ENCODE results near the gene EIF4E.
"Not testable (repeated sequence)": the region's sequence is repeated elsewhere in the genome, so short reads cannot be mapped to it uniquely, and the experiment has no call there.

Gene EIF4E

GRCh38 chr4:98934851-98935250 lies 5.9 kb upstream of the EIF4E start:
- not testable (repeated sequence) for H3K27ac ChIP-seq (ENCODE audit: low read depth in 2 of 2, low read length in 2 of 2)

DNA sequence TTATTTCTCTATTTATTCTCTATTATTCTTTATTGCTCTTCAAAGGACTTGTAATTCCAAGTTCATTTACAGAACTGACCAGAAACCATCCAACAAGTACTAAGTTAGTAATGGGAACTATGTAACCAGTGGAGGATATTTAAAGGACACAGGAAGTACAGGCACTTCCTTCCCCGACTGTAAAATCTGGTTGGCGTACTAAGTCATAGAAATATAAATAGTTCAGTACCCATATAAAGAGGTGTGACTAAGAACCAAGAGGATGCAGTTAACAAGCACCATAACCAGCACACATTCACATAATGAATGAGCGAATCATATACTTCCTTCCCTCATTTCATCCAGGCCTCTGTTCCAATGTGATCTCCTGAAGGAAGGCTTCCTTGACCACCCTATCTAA lies 3.6 kb upstream of the EIF4E start:
- no peak overlapping the region for H3K9ac ChIP-seq (ENCODE audit: low read depth in 1 of 2, low read length in 2 of 2)
- H3K9me3 ChIP-seq (ENCODE audit: control insufficient read depth in 2 of 2, low read length in 2 of 2), result no peaks in the 10 kb centered on the region
- H3K4me1 ChIP-seq (ENCODE audit: control insufficient read depth in 2 of 2, insufficient read depth in 2 of 2, low read length in 2 of 2), result peaks cover 11 to 25% of the 10 kb centered on the region in 2 donors
- H3K27ac ChIP-seq (ENCODE audit: low read depth in 2 of 2, low read length in 2 of 2), result peak overlapping the region; percentile 54 to 73
- no peak overlapping the region for H3K4me3 ChIP-seq (ENCODE audit: low read length in 2 of 2)
- no peaks in the 10 kb centered on the region for H3K27me3 ChIP-seq (ENCODE audit: control insufficient read depth in 2 of 2, insufficient read depth in 2 of 2, low read length in 2 of 2)
- H3K36me3 ChIP-seq (ENCODE audit: control insufficient read depth in 2 of 2, insufficient read depth in 2 of 2, low read length in 2 of 2), result no peaks in the 10 kb centered on the region

More at GRCh38 chr4:98934851-98935250, 5.9 kb upstream of the EIF4E start:
- not testable (repeated sequence) for H3K4me3 ChIP-seq (ENCODE audit: low read length in 2 of 2); H3K27me3 ChIP-seq (ENCODE audit: control insufficient read depth in 2 of 2, insufficient read depth in 2 of 2, low read length in 2 of 2); H3K9me3 ChIP-seq (ENCODE audit: control insufficient read depth in 2 of 2, low read length in 2 of 2); H3K9ac ChIP-seq (ENCODE audit: low read depth in 1 of 2, low read length in 2 of 2); H3K36me3 ChIP-seq (ENCODE audit: control insufficient read depth in 2 of 2, insufficient read depth in 2 of 2, low read length in 2 of 2)
- peaks cover 11 to 18% of the 10 kb centered on the region in 2 donors for H3K4me1 ChIP-seq (ENCODE audit: control insufficient read depth in 2 of 2, insufficient read depth in 2 of 2, low read length in 2 of 2)

DNA sequence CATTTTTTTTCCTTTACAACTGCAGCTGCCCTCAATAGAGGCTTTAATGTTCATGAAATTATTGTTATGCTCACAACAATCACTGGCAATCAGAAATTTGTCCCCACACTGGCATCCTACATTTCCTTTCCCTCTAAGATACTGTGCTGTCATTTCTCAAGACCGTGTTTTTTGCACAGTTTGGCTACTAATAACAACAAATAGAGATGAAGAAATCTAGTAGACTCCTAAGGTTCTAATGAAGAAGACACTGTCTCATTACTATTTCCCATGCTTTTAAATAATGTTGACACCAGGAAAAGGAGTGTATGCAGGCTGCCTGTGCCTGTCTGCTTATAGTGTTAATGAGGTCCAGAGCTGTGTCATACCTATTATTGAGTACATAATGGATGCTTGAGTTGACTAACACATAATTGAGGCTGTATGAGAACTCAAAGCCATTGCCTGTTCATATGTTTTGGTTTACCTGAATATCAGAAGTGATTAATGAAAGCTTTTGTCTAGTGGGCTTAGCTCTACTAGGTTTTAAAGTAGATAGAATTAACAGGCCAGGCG lies 1.5 kb upstream of the EIF4E start:
- Histone ChIP-seq H3K4me3 (ENCODE audit: low read length in 2 of 2) (peak overlapping the region in 1 of 2 donors; percentile 95), H3K36me3 (ENCODE audit: control insufficient read depth in 2 of 2, insufficient read depth in 2 of 2, low read length in 2 of 2) (no peaks in the 10 kb centered on the region), H3K27ac (ENCODE audit: low read depth in 2 of 2, low read length in 2 of 2) (peak overlapping the region; percentile 95 to 98), H3K9ac (ENCODE audit: low read depth in 1 of 2, low read length in 2 of 2) (peak overlapping the region; percentile 38 to 94), H3K27me3 (ENCODE audit: control insufficient read depth in 2 of 2, insufficient read depth in 2 of 2, low read length in 2 of 2) (no peaks in the 10 kb centered on the region), H3K4me1 (ENCODE audit: control insufficient read depth in 2 of 2, insufficient read depth in 2 of 2, low read length in 2 of 2) (peaks cover 8 to 24% of the 10 kb centered on the region in 2 donors), H3K9me3 (ENCODE audit: control insufficient read depth in 2 of 2, low read length in 2 of 2) (no peaks in the 10 kb centered on the region)

DNA sequence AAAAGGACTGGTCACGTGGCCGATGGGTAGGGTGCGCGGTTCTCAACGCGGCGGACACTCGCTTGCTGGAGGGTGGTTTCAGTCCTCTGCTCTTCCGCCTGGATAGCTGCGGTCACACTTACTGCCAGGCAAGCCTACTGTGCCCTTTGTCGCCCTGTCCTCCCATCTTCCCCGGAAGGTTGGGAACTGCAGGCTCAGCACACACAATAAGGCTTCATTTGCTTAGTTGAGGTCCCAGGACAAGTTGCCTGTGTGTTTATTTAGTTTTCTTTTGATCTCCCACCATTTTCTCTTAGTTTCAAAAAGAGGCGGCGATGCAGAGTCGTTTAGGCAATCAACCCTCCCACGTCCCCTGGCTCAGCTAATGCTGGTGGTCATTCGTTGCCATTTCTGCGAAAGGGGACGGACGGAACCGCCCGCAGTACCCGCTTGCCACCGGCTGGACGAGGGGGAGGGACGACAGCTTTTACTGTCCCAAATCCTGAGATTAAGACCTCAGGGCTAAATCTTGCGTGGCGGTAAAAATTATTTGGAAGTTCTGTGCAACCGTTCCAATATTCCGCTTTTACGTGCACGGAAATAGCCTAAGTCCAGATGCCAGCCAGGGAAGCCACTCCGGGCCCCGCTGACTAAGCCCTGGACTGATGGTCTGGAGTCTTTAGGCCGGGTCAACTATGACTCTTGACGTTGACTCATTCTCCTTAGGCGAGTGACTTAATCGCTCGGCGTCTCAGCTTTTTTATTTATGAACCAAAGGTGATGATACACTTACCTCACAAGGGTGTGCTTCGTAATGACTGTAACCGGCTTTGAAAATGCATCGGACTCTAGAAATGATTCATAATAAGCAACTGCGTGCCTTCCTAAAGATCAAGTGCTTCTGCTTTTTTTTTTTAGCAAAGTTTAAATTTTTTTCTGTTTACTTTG lies 671 bp upstream of the EIF4E start:
- H3K36me3 ChIP-seq (ENCODE audit: control insufficient read depth in 2 of 2, insufficient read depth in 2 of 2, low read length in 2 of 2), result no peaks in the 10 kb centered on the region
- H3K9ac ChIP-seq (ENCODE audit: low read depth in 1 of 2, low read length in 2 of 2), result peak overlapping the region; percentile 94 to 98
- peaks cover 8 to 24% of the 10 kb centered on the region in 2 donors for H3K4me1 ChIP-seq (ENCODE audit: control insufficient read depth in 2 of 2, insufficient read depth in 2 of 2, low read length in 2 of 2)
- H3K27me3 ChIP-seq (ENCODE audit: control insufficient read depth in 2 of 2, insufficient read depth in 2 of 2, low read length in 2 of 2), result no peaks in the 10 kb centered on the region
- peak overlapping the region; percentile 95 to 98 for H3K27ac ChIP-seq (ENCODE audit: low read depth in 2 of 2, low read length in 2 of 2)
- H3K4me3 ChIP-seq (ENCODE audit: low read length in 2 of 2), result peak overlapping the region; percentile 95 to 96
- no peaks in the 10 kb centered on the region for H3K9me3 ChIP-seq (ENCODE audit: control insufficient read depth in 2 of 2, low read length in 2 of 2)

GRCh38 chr4:98928131-98928504 lies 815 bp downstream of the EIF4E start:
- Histone ChIP-seq H3K27me3 (ENCODE audit: control insufficient read depth in 2 of 2, insufficient read depth in 2 of 2, low read length in 2 of 2) (no peaks in the 10 kb centered on the region), H3K9me3 (ENCODE audit: control insufficient read depth in 2 of 2, low read length in 2 of 2) (no peaks in the 10 kb centered on the region), H3K36me3 (ENCODE audit: control insufficient read depth in 2 of 2, insufficient read depth in 2 of 2, low read length in 2 of 2) (no peaks in the 10 kb centered on the region), H3K27ac (ENCODE audit: low read depth in 2 of 2, low read length in 2 of 2) (peak overlapping the region; percentile 86 to 96), H3K4me1 (ENCODE audit: control insufficient read depth in 2 of 2, insufficient read depth in 2 of 2, low read length in 2 of 2) (peaks cover 7 to 19% of the 10 kb centered on the region in 2 donors), H3K9ac (ENCODE audit: low read depth in 1 of 2, low read length in 2 of 2) (peak overlapping the region; percentile 76 to 85), H3K4me3 (ENCODE audit: low read length in 2 of 2) (peak overlapping the region; percentile 84 to 95)

GRCh38 chr4:98926257-98926656 lies 2.7 kb downstream of the EIF4E start:
- H3K36me3 ChIP-seq (ENCODE audit: control insufficient read depth in 2 of 2, insufficient read depth in 2 of 2, low read length in 2 of 2); H3K9ac ChIP-seq (ENCODE audit: low read depth in 1 of 2, low read length in 2 of 2); H3K27ac ChIP-seq (ENCODE audit: low read depth in 2 of 2, low read length in 2 of 2); H3K4me3 ChIP-seq (ENCODE audit: low read length in 2 of 2); H3K9me3 ChIP-seq (ENCODE audit: control insufficient read depth in 2 of 2, low read length in 2 of 2); H3K27me3 ChIP-seq (ENCODE audit: control insufficient read depth in 2 of 2, insufficient read depth in 2 of 2, low read length in 2 of 2): not testable (repeated sequence)
- H3K4me1 ChIP-seq (ENCODE audit: control insufficient read depth in 2 of 2, insufficient read depth in 2 of 2, low read length in 2 of 2), result peaks cover 5 to 15% of the 10 kb centered on the region in 2 donors

DNA sequence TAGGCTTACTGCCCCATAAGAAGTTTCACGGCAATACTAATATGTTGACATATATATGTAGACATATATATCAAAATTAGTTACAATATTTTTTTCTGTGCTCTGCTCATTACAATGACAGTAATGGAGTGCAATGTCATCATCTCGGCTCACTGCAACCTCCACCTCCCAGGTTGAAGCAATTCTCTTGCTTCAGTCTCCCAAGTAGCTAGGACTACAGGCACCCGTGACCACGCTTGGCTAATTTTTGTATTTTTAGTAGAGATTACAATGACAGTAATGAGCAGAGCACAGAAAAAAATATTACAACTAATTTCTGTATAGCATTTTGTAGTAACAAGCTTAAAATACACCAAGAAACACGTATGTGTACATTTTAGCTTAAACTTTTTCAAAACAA lies 7.6 kb downstream of the EIF4E start:
- Histone ChIP-seq H3K27me3 (ENCODE audit: control insufficient read depth in 2 of 2, insufficient read depth in 2 of 2, low read length in 2 of 2) (no peaks in the 10 kb centered on the region), H3K36me3 (ENCODE audit: control insufficient read depth in 2 of 2, insufficient read depth in 2 of 2, low read length in 2 of 2) (peaks cover 0 to 2% of the 10 kb centered on the region in 2 donors), H3K9ac (ENCODE audit: low read depth in 1 of 2, low read length in 2 of 2) (no peak overlapping the region), H3K27ac (ENCODE audit: low read depth in 2 of 2, low read length in 2 of 2) (no peak overlapping the region), H3K4me3 (ENCODE audit: low read length in 2 of 2) (no peak overlapping the region), H3K4me1 (ENCODE audit: control insufficient read depth in 2 of 2, insufficient read depth in 2 of 2, low read length in 2 of 2) (no peaks in the 10 kb centered on the region), H3K9me3 (ENCODE audit: control insufficient read depth in 2 of 2, low read length in 2 of 2) (no peaks in the 10 kb centered on the region)

- Histone ChIP-seq H3K27ac (ENCODE audit: low read depth in 2 of 2, low read length in 2 of 2) (no peak overlapping the region), H3K36me3 (ENCODE audit: control insufficient read depth in 2 of 2, insufficient read depth in 2 of 2, low read length in 2 of 2) (peaks cover 0 to 2% of the 10 kb centered on the region in 2 donors), H3K9ac (ENCODE audit: low read depth in 1 of 2, low read length in 2 of 2) (no peak overlapping the region), H3K27me3 (ENCODE audit: control insufficient read depth in 2 of 2, insufficient read depth in 2 of 2, low read length in 2 of 2) (no peaks in the 10 kb centered on the region), H3K9me3 (ENCODE audit: control insufficient read depth in 2 of 2, low read length in 2 of 2) (no peaks in the 10 kb centered on the region), H3K4me1 (ENCODE audit: control insufficient read depth in 2 of 2, insufficient read depth in 2 of 2, low read length in 2 of 2) (no peaks in the 10 kb centered on the region), H3K4me3 (ENCODE audit: low read length in 2 of 2) (no peak overlapping the region)
These were observed 8.9 kb downstream of the EIF4E start for GRCh38 chr4:98919996-98920395.

GRCh38 chr4:98910728-98911127 lies 18.2 kb downstream of the EIF4E start:
- H3K27me3 ChIP-seq (ENCODE audit: control insufficient read depth in 2 of 2, insufficient read depth in 2 of 2, low read length in 2 of 2); H3K9me3 ChIP-seq (ENCODE audit: control insufficient read depth in 2 of 2, low read length in 2 of 2); H3K27ac ChIP-seq (ENCODE audit: low read depth in 2 of 2, low read length in 2 of 2); H3K9ac ChIP-seq (ENCODE audit: low read depth in 1 of 2, low read length in 2 of 2); H3K36me3 ChIP-seq (ENCODE audit: control insufficient read depth in 2 of 2, insufficient read depth in 2 of 2, low read length in 2 of 2); H3K4me3 ChIP-seq (ENCODE audit: low read length in 2 of 2): not testable (repeated sequence)
- peaks cover 4 to 15% of the 10 kb centered on the region in 2 donors for H3K4me1 ChIP-seq (ENCODE audit: control insufficient read depth in 2 of 2, insufficient read depth in 2 of 2, low read length in 2 of 2)

GRCh38 chr4:98909646-98910401 lies 19.1 kb downstream of the EIF4E start:
- peaks cover 4 to 15% of the 10 kb centered on the region in 2 donors for H3K4me1 ChIP-seq (ENCODE audit: control insufficient read depth in 2 of 2, insufficient read depth in 2 of 2, low read length in 2 of 2)
- no peak overlapping the region for H3K9ac ChIP-seq (ENCODE audit: low read depth in 1 of 2, low read length in 2 of 2)
- no peak overlapping the region for H3K27ac ChIP-seq (ENCODE audit: low read depth in 2 of 2, low read length in 2 of 2)
- H3K9me3 ChIP-seq (ENCODE audit: control insufficient read depth in 2 of 2, low read length in 2 of 2), result no peaks in the 10 kb centered on the region
- H3K27me3 ChIP-seq (ENCODE audit: control insufficient read depth in 2 of 2, insufficient read depth in 2 of 2, low read length in 2 of 2), result no peaks in the 10 kb centered on the region
- no peaks in the 10 kb centered on the region for H3K36me3 ChIP-seq (ENCODE audit: control insufficient read depth in 2 of 2, insufficient read depth in 2 of 2, low read length in 2 of 2)
- H3K4me3 ChIP-seq (ENCODE audit: low read length in 2 of 2), result no peak overlapping the region

All from mucosa of rectum (tissue), 2 donors.